ENCODE measurements around the gene MYH6.

GRCh38 chr14:23380197-23380914 lies 27.7 kb downstream of the MYH6 start:
- peak; percentile 21 for TF ChIP-seq CTCF (IDR thresholded peaks at IDR 0.05)
- no peak for TF ChIP-seq EZH2 (IDR thresholded peaks at IDR 0.05; ENCODE audit: borderline replicate concordance, insufficient read depth, low read depth, low read length, poor library complexity, severe bottlenecking)
